NAMALWA (cell line): ENCODE measurements around the gene INTS15.
A peak's percentile ranks its signal among the peaks of the same experiment; 100 is the strongest.
"Not testable (repeated sequence)": the region's sequence is repeated elsewhere in the genome, so short reads cannot be mapped to it uniquely, and the experiment has no call there.

Source experiments
- DNase-seq: peaks from one replicate; pipeline ENCODE4 v3.0.0-alpha.2; 2015; ENCODE audit warnings: low spot score

INTS15 gene

DNA sequence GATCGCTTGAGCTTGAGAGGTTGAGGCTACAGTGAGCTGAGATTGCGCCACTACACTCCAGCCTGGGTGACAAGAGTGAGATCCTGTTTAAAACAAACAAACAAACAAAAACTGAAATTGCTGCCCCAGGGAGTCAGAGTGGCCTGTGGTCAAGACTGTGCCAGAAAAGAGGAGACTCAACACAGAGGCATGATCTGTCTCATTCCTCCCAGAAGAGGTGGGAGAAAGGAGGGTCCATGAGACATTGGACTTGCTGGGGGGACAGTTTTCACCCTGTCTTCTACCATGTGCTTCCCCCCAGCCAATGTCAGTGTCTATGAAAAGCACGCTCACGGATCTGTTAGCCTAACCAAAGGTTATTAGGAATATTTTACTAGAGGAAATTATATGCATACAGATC lies 28.8 kb downstream of the INTS15 start:
- no peak for DNase-seq

- no peak for DNase-seq
Observed at GRCh38 chr7:6619961-6620360, 30.1 kb downstream of the INTS15 start.

DNA sequence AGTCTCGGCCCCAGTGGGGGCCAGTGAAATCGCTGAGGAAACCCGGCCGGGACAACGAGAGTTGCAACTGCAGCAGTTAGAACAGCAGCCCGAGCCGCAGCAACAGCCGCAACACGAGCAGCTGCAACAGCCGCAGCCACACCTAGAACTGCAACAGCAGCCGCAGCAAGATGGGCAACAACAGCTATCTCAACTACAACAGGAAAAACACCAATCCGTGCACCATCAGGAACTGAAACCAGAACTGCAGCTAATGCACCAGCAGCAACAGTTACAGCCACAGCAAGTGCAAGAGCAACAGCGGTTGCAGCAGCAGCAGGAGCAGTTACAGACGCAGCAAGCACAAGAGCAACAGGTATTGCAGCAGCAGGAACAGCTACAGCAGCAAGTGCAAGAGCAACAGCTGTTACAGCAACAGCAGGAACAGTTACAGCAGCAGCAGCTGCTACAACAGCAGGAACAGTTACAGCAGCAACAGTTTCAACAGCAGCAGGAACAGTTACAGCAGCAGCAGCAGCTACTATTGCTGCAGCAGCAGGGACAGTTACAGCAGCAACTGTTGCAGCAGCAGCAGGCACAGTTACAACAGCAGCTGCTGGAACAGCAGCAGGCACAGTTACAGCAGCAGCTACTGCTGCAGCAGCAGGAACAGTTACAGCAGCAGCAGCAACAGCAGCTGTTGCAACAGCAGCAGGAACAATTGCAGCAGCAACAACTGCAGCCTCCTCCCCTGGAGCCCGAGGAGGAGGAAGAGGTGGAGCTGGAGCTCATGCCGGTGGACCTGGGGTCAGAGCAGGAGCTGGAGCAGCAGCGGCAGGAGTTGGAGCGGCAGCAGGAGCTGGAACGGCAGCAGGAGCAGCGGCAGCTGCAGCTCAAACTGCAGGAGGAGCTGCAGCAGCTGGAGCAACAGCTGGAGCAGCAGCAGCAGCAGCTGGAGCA lies 31.6 kb downstream of the INTS15 start:
- DNase-seq, result no peak

- no peak for DNase-seq
Observed at GRCh38 chr7:6622134-6622710, 32.4 kb downstream of the INTS15 start.

GRCh38 chr7:6623589-6624245 lies 33.9 kb downstream of the INTS15 start:
- DNase-seq, result peak; percentile 70

DNA sequence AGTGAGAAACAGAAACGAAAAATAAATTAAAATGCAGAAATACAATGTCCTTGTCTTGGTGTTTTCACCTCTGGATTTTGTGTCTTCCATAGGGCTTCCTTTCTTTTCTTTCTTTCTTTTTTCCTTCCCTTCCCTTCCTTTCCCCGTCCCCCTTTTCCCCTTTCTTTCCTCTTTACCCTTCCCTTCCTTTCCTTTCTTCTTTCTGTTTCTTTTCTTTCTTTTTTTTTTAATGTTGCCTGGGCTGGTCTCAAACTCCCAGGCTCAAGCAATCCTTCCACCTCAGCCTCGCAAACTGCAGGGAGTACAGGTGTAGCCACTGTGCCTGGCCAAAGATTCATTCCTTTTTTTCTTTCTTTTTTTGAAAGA lies 34.4 kb downstream of the INTS15 start:
- no peak for DNase-seq

- no peak for DNase-seq
Observed at GRCh38 chr7:6628045-6628444, 38.2 kb downstream of the INTS15 start.

GRCh38 chr7:6630007-6630849 lies 40.4 kb downstream of the INTS15 start:
- no peak for DNase-seq

GRCh38 chr7:6631605-6632004 lies 41.8 kb downstream of the INTS15 start:
- no peak for DNase-seq

DNA sequence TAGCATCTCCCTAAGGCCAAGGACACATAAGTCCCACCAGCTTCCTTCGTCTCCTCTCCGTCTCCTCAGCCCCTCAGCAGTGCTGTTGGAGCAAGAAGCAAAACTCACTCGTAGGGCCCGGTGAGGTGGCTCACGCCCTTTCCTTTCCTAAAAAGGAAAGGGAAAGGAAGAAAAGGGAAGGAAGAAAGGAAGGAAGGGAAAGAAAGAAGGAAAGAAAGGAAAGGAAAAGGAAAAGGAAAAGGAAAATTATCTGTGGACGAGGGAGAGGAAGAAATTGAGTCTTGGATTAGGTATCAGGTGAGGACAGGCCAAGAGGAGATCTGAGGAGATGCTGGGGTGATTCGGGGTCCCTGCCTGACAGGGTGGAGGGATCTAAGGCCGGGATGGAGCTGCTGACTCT lies 44.2 kb downstream of the INTS15 start:
- DNase-seq, result no peak

DNA sequence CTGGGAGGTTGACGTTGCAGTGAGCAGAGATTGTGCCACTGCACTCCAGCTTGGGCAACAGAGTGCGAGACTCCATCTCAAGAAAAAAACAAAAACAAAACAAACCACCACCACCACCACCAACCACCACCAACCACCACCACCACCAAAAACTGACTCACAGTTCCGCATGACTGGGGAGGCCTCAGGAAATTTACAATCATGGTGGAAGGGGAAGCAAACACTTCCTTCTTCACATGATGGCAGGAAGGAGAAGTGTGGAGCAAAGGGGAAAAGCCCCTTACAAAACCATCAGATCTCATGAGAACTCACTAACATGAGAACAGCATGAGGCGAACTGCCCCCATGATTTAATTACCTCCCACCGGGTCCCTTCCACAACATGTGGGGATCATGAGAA lies 45.1 kb downstream of the INTS15 start:
- DNase-seq, result not testable (repeated sequence)

GRCh38 chr7:6636741-6637543 lies 47.1 kb downstream of the INTS15 start, which contains the start of gene ZNF316:
Gene ZNF316 (plus strand): TSS chr7:6637318. CDS start chr7:6642410, 5,092 bp downstream.
- DNase-seq, result peak; percentile 64

DNA sequence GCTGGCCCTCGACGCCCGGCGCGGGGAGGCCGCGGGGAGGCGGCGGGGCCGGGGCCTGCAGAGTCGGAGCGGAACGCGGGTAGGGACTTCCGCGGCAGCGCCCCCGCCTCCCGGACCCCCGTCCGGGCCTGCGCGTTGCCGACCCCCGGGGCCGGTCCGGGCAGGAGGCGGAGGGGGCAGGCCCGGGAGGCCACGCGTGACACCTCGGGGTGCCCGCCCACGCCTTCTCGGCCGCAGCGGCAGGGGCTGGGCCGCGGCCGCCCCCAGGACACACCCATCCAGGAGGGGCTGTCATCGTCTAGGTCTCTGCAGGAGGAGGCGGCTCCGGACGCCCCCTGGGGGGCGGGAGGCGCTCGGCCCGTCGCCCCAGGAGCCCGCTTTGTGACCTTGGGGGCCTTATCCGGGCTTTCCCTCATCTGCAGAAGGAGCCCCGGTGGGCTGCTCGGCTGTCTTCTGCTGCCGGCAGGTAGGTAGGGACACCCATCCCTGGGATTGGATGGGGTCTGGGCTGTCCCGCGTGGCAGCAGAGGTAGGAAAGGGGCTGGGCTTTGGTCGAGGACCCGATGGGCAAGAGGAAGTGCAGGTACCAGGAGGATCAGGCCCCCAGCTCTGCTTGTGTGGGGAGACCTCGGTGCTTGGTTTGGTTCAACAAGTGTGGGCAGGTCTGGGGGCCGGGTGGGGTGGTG lies 47.9 kb downstream of the INTS15 start:
- peak; percentile 91 for DNase-seq

GRCh38 chr7:6639032-6639431 lies 49.2 kb downstream of the INTS15 start:
- no peak for DNase-seq

- no peak for DNase-seq
Observed at GRCh38 chr7:6639627-6640026, 49.8 kb downstream of the INTS15 start.

GRCh38 chr7:6640246-6640721 lies 50.5 kb downstream of the INTS15 start:
- no peak for DNase-seq

- no peak for DNase-seq
Observed at GRCh38 chr7:6641305-6642035, 51.6 kb downstream of the INTS15 start.

- no peak for DNase-seq
Observed at GRCh38 chr7:6642239-6642839, 52.5 kb downstream of the INTS15 start.
